Measurements from ENCODE around the gene SPP1.

The SPP1 gene

GRCh38 chr4:87944967-87945366 is 30.5 kb upstream of the SPP1 start:
- H3K27ac Mint-ChIP-seq, result no peak overlapping the region

GRCh38 chr4:87946766-87947165 is 28.7 kb upstream of the SPP1 start:
- Mint-ChIP-seq H3K27me3 (ENCODE audit: low read depth) (peaks cover 20% of the 10 kb centered on the region), H3K9me3 (no peaks in the 10 kb centered on the region), H3K36me3 (ENCODE audit: low read depth) (no peaks in the 10 kb centered on the region), H3K4me1 (ENCODE audit: low read depth) (no peaks in the 10 kb centered on the region), H3K27ac (no peak overlapping the region), H3K4me3 (no peak overlapping the region)

More at GRCh38 chr4:87944967-87945366, 30.5 kb upstream of the SPP1 start:
- Mint-ChIP-seq H3K4me1 (ENCODE audit: low read depth) (no peaks in the 10 kb centered on the region), H3K27me3 (ENCODE audit: low read depth) (peaks cover 11% of the 10 kb centered on the region), H3K4me3 (no peak overlapping the region), H3K9me3 (no peaks in the 10 kb centered on the region), H3K36me3 (ENCODE audit: low read depth) (no peaks in the 10 kb centered on the region)

GRCh38 chr4:87947381-87948160 is 27.9 kb upstream of the SPP1 start:
- peaks cover 19% of the 10 kb centered on the region for H3K27me3 Mint-ChIP-seq (ENCODE audit: low read depth)
- H3K27ac Mint-ChIP-seq, result no peak overlapping the region
- H3K36me3 Mint-ChIP-seq (ENCODE audit: low read depth), result no peaks in the 10 kb centered on the region
- H3K4me3 Mint-ChIP-seq, result no peak overlapping the region
- H3K9me3 Mint-ChIP-seq, result no peaks in the 10 kb centered on the region
- H3K4me1 Mint-ChIP-seq (ENCODE audit: low read depth), result no peaks in the 10 kb centered on the region

- H3K36me3 Mint-ChIP-seq (ENCODE audit: low read depth), result no peaks in the 10 kb centered on the region
- no peak overlapping the region for H3K27ac Mint-ChIP-seq
- H3K27me3 Mint-ChIP-seq (ENCODE audit: low read depth), result peaks cover 13% of the 10 kb centered on the region
- H3K4me1 Mint-ChIP-seq (ENCODE audit: low read depth), result no peaks in the 10 kb centered on the region
- H3K4me3 Mint-ChIP-seq, result no peak overlapping the region
- H3K9me3 Mint-ChIP-seq, result no peaks in the 10 kb centered on the region
Observed at GRCh38 chr4:87949961-87950360, 25.6 kb upstream of the SPP1 start.

- peaks cover 13% of the 10 kb centered on the region for H3K27me3 Mint-ChIP-seq (ENCODE audit: low read depth)
- H3K4me3 Mint-ChIP-seq, result no peak overlapping the region
- H3K27ac Mint-ChIP-seq, result no peak overlapping the region
- no peaks in the 10 kb centered on the region for H3K4me1 Mint-ChIP-seq (ENCODE audit: low read depth)
- no peaks in the 10 kb centered on the region for H3K36me3 Mint-ChIP-seq (ENCODE audit: low read depth)
- H3K9me3 Mint-ChIP-seq, result no peaks in the 10 kb centered on the region
Observed at GRCh38 chr4:87950493-87950892, 25.0 kb upstream of the SPP1 start.

- peaks cover 13% of the 10 kb centered on the region for H3K27me3 Mint-ChIP-seq (ENCODE audit: low read depth)
- H3K36me3 Mint-ChIP-seq (ENCODE audit: low read depth), result no peaks in the 10 kb centered on the region
- H3K27ac Mint-ChIP-seq, result no peak overlapping the region
- H3K4me3 Mint-ChIP-seq, result no peak overlapping the region
- H3K9me3 Mint-ChIP-seq, result no peaks in the 10 kb centered on the region
- no peaks in the 10 kb centered on the region for H3K4me1 Mint-ChIP-seq (ENCODE audit: low read depth)
Observed at GRCh38 chr4:87950936-87951511, 24.5 kb upstream of the SPP1 start.

GRCh38 chr4:87953826-87954225 is 21.7 kb upstream of the SPP1 start:
- H3K9me3 Mint-ChIP-seq, result no peaks in the 10 kb centered on the region
- no peak overlapping the region for H3K4me3 Mint-ChIP-seq
- no peaks in the 10 kb centered on the region for H3K36me3 Mint-ChIP-seq (ENCODE audit: low read depth)
- peaks cover 13% of the 10 kb centered on the region for H3K27me3 Mint-ChIP-seq (ENCODE audit: low read depth)
- no peaks in the 10 kb centered on the region for H3K4me1 Mint-ChIP-seq (ENCODE audit: low read depth)
- H3K27ac Mint-ChIP-seq, result no peak overlapping the region

- H3K27ac Mint-ChIP-seq, result no peak overlapping the region
- H3K27me3 Mint-ChIP-seq (ENCODE audit: low read depth), result no peaks in the 10 kb centered on the region
- H3K9me3 Mint-ChIP-seq, result no peaks in the 10 kb centered on the region
- no peak overlapping the region for H3K4me3 Mint-ChIP-seq
- no peaks in the 10 kb centered on the region for H3K4me1 Mint-ChIP-seq (ENCODE audit: low read depth)
- no peaks in the 10 kb centered on the region for H3K36me3 Mint-ChIP-seq (ENCODE audit: low read depth)
Observed at GRCh38 chr4:87956501-87956900, 19.0 kb upstream of the SPP1 start.

- Mint-ChIP-seq H3K9me3 (no peaks in the 10 kb centered on the region), H3K27ac (no peak overlapping the region), H3K36me3 (ENCODE audit: low read depth) (no peaks in the 10 kb centered on the region), H3K4me1 (ENCODE audit: low read depth) (no peaks in the 10 kb centered on the region), H3K27me3 (ENCODE audit: low read depth) (no peaks in the 10 kb centered on the region), H3K4me3 (no peak overlapping the region)
Observed at GRCh38 chr4:87957061-87957460, 18.5 kb upstream of the SPP1 start.

GRCh38 chr4:87961993-87962392 is 13.5 kb upstream of the SPP1 start:
- H3K27ac Mint-ChIP-seq, result no peak overlapping the region
- H3K36me3 Mint-ChIP-seq (ENCODE audit: low read depth), result no peaks in the 10 kb centered on the region
- H3K4me3 Mint-ChIP-seq, result no peak overlapping the region

GRCh38 chr4:87962398-87963146 is 12.9 kb upstream of the SPP1 start:
- no peaks in the 10 kb centered on the region for H3K9me3 Mint-ChIP-seq
- H3K36me3 Mint-ChIP-seq (ENCODE audit: low read depth), result no peaks in the 10 kb centered on the region
- H3K27ac Mint-ChIP-seq, result no peak overlapping the region
- no peaks in the 10 kb centered on the region for H3K4me1 Mint-ChIP-seq (ENCODE audit: low read depth)
- peaks cover 13% of the 10 kb centered on the region for H3K27me3 Mint-ChIP-seq (ENCODE audit: low read depth)
- no peak overlapping the region for H3K4me3 Mint-ChIP-seq

More at GRCh38 chr4:87961993-87962392, 13.5 kb upstream of the SPP1 start:
- Mint-ChIP-seq H3K4me1 (ENCODE audit: low read depth) (no peaks in the 10 kb centered on the region), H3K9me3 (no peaks in the 10 kb centered on the region), H3K27me3 (ENCODE audit: low read depth) (peaks cover 13% of the 10 kb centered on the region)

- no peaks in the 10 kb centered on the region for H3K4me1 Mint-ChIP-seq (ENCODE audit: low read depth)
- H3K27ac Mint-ChIP-seq, result no peak overlapping the region
- no peaks in the 10 kb centered on the region for H3K36me3 Mint-ChIP-seq (ENCODE audit: low read depth)
- H3K4me3 Mint-ChIP-seq, result no peak overlapping the region
- H3K27me3 Mint-ChIP-seq (ENCODE audit: low read depth), result peaks cover 17% of the 10 kb centered on the region
- no peaks in the 10 kb centered on the region for H3K9me3 Mint-ChIP-seq
Observed at GRCh38 chr4:87965501-87965975, 10.0 kb upstream of the SPP1 start.

- Mint-ChIP-seq H3K27me3 (ENCODE audit: low read depth) (peaks cover 19% of the 10 kb centered on the region), H3K27ac (no peak overlapping the region), H3K9me3 (no peaks in the 10 kb centered on the region), H3K4me1 (ENCODE audit: low read depth) (no peaks in the 10 kb centered on the region), H3K4me3 (no peak overlapping the region), H3K36me3 (ENCODE audit: low read depth) (no peaks in the 10 kb centered on the region)
Observed at GRCh38 chr4:87966095-87966496, 9.4 kb upstream of the SPP1 start.

GRCh38 chr4:87967193-87967592 is 8.3 kb upstream of the SPP1 start:
- H3K9me3 Mint-ChIP-seq, result no peaks in the 10 kb centered on the region
- peaks cover 29% of the 10 kb centered on the region for H3K27me3 Mint-ChIP-seq (ENCODE audit: low read depth)
- H3K4me3 Mint-ChIP-seq, result no peak overlapping the region
- no peaks in the 10 kb centered on the region for H3K4me1 Mint-ChIP-seq (ENCODE audit: low read depth)
- no peak overlapping the region for H3K27ac Mint-ChIP-seq
- H3K36me3 Mint-ChIP-seq (ENCODE audit: low read depth), result no peaks in the 10 kb centered on the region

GRCh38 chr4:87970121-87970520 is 5.4 kb upstream of the SPP1 start:
- no peaks in the 10 kb centered on the region for H3K36me3 Mint-ChIP-seq (ENCODE audit: low read depth)
- peaks cover 1% of the 10 kb centered on the region for H3K4me1 Mint-ChIP-seq (ENCODE audit: low read depth)
- peaks cover 37% of the 10 kb centered on the region for H3K27me3 Mint-ChIP-seq (ENCODE audit: low read depth)
- H3K4me3 Mint-ChIP-seq, result no peak overlapping the region
- no peak overlapping the region for H3K27ac Mint-ChIP-seq
- no peaks in the 10 kb centered on the region for H3K9me3 Mint-ChIP-seq
